ENCODE data around the gene EPN1.

- TF ChIP-seq POLR2A (IDR thresholded peaks at IDR 0.05) (no peak), POLR2AphosphoS5 (IDR thresholded peaks at IDR 0.05) (no peak)
These were observed 8.6 kb upstream of the EPN1 start for GRCh38 chr19:55666343-55667005.
